ENCODE measurements around the gene RPN2. TPM values are rescaled to one million over a fixed set of nuclear protein-coding genes. Genes with fewer than 3 reads are reported as not detected.

Gene RPN2
- total RNA-seq, 1 donor from 2014 or later: 156 TPM

DNA sequence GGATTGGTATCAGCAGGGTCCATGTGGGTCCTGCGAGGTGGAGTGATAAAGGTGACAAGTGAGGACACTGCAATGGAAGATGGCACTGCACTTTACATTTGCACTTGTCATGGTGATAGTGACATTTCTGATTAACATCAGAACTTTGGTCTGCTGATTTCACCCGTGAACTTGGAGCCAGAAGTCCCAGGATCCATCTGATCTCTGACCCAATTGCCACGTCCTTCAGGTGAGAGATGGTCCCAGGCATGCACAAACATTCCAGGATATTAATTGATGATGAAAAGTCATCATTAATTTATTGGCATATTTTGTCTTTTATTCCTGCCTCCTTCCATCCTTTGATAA lies 92.3 kb downstream of the RPN2 start:
- DNase-seq: no peak
- Mint-ChIP-seq H3K27ac (ENCODE audit: unreplicated experiment) (no peak overlapping the region), H3K27me3 (ENCODE audit: unreplicated experiment) (peaks cover 6% of the 10 kb centered on the region), H3K36me3 (ENCODE audit: unreplicated experiment) (no peaks in the 10 kb centered on the region), H3K9me3 (ENCODE audit: unreplicated experiment) (peaks cover 2% of the 10 kb centered on the region), H3K4me3 (ENCODE audit: unreplicated experiment) (no peak overlapping the region), H3K4me1 (ENCODE audit: low read depth, unreplicated experiment) (peaks cover 4% of the 10 kb centered on the region)
- TF ChIP-seq, protein P1, sequence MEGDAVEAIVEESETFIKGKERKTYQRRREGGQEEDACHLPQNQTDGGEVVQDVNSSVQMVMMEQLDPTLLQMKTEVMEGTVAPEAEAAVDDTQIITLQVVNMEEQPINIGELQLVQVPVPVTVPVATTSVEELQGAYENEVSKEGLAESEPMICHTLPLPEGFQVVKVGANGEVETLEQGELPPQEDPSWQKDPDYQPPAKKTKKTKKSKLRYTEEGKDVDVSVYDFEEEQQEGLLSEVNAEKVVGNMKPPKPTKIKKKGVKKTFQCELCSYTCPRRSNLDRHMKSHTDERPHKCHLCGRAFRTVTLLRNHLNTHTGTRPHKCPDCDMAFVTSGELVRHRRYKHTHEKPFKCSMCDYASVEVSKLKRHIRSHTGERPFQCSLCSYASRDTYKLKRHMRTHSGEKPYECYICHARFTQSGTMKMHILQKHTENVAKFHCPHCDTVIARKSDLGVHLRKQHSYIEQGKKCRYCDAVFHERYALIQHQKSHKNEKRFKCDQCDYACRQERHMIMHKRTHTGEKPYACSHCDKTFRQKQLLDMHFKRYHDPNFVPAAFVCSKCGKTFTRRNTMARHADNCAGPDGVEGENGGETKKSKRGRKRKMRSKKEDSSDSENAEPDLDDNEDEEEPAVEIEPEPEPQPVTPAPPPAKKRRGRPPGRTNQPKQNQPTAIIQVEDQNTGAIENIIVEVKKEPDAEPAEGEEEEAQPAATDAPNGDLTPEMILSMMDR (IDR thresholded peaks at IDR 0.05; ENCODE audit: partially characterized antibody, unreplicated experiment): no peak

DNA sequence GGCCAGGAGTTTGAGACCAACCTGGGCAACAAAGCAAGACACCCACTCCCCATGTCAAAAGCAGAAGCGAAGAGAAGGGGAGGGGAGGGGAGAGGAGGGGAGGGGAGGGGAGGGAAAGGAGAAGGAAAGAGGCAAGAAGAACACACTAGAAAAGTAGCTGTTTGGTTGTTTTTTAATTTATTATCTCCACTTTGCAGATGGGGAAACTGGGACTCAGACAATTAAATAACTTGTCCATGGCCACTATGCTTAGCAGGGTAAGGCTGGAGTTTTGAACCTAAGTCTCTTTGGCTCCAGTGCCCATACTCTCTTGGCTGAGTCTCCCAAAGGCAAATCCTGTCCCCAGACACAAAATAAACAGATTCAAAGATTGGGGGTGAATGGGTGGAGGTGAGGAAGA lies 94.9 kb downstream of the RPN2 start:
- H3K9me3 Mint-ChIP-seq (ENCODE audit: unreplicated experiment): peaks cover 8% of the 10 kb centered on the region
- H3K4me1 Mint-ChIP-seq (ENCODE audit: low read depth, unreplicated experiment): peaks cover 10% of the 10 kb centered on the region

DNA sequence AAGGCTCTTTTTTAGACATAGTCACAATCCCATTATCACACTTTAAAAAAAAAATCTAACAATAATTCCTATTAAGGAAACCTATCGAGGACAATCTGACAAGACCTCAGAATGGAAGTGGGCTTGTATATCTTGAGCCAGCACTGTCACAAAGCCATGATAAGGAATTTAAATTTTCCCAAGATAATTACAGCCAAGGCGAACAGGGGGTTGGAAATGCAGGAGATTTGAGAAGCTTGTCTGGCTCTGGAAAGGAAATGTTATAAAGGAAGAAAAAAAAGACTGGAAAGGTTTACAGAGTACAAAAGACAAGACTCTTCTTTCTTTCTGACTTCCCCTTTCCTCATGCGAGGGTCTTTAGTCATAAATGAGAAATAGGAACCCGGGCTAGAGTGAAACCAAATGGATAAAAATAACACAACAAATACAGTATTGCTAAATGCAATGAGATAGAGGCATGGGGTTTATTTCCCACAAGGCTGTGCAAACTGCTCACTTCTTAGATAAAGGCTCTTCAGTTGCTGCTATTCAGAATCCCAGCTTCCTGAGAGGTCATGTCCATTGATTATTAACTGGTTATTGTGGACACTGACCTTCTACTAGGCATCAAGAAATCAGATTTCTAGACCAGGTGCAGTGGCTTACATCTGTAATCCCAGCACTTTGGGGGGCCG lies 95.9 kb downstream of the RPN2 start:
- TF ChIP-seq, protein P1 (IDR thresholded peaks at IDR 0.05; ENCODE audit: partially characterized antibody, unreplicated experiment): no peak
- peaks cover 8% of the 10 kb centered on the region for H3K27me3 Mint-ChIP-seq (ENCODE audit: unreplicated experiment)
- DNase-seq: no peak
- no peaks in the 10 kb centered on the region for H3K36me3 Mint-ChIP-seq (ENCODE audit: unreplicated experiment)
- H3K9me3 Mint-ChIP-seq (ENCODE audit: unreplicated experiment): peaks cover 6% of the 10 kb centered on the region
- no peak overlapping the region for H3K27ac Mint-ChIP-seq (ENCODE audit: unreplicated experiment)
- H3K4me1 Mint-ChIP-seq (ENCODE audit: low read depth, unreplicated experiment): peaks cover 10% of the 10 kb centered on the region
- H3K4me3 Mint-ChIP-seq (ENCODE audit: unreplicated experiment): no peak overlapping the region

More for the DNA sequence above, 94.9 kb downstream of the RPN2 start:
- no peak for DNase-seq
- Mint-ChIP-seq H3K27ac (ENCODE audit: unreplicated experiment) (no peak overlapping the region), H3K27me3 (ENCODE audit: unreplicated experiment) (peaks cover 8% of the 10 kb centered on the region), H3K4me3 (ENCODE audit: unreplicated experiment) (no peak overlapping the region), H3K36me3 (ENCODE audit: unreplicated experiment) (no peaks in the 10 kb centered on the region)
- TF ChIP-seq, protein P1 (IDR thresholded peaks at IDR 0.05; ENCODE audit: partially characterized antibody, unreplicated experiment): no peak

DNA sequence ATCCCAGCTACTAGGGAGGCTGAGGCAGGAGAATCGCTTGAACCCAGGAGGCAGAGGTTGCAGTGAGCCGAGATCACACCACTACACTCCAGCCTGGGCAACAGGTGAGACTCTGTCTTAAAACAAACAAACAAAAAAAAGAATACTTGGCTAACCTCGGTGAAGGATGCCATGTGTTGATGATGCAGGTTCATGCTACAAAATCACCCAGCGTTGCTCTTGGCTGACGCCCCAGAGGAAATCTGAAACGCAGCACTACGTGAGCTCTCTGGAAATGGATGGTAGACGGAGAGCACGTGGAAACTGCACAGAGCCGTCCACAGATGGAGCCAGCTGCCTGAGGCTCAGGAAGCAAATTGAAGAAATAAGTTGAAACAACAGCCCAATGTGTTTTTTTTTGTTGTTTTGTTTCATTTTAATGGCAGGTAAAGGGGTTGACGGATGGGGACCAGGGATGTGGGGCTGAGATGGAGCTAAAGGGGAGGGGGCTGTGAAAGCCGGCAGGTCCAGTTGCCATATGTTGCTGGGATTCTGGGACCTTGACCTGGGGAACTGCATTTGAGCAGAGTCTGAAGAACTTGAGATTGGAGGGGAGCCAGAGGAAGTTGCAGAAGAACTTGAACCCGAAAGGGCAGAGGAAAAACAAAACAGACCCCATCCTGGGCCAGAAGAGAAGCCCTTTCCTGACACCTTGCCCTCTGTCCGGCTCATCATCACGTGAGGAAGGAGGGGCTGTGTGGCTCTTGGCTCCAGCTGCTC lies 97.5 kb downstream of the RPN2 start:
- peak; percentile 43 for DNase-seq
- peaks cover 10% of the 10 kb centered on the region for H3K4me1 Mint-ChIP-seq (ENCODE audit: low read depth, unreplicated experiment)
- peak overlapping the region; percentile 3 for H3K4me3 Mint-ChIP-seq (ENCODE audit: unreplicated experiment)
- H3K36me3 Mint-ChIP-seq (ENCODE audit: unreplicated experiment): no peaks in the 10 kb centered on the region
- peak overlapping the region; percentile 80 for H3K27ac Mint-ChIP-seq (ENCODE audit: unreplicated experiment)
- peaks cover 8% of the 10 kb centered on the region for H3K27me3 Mint-ChIP-seq (ENCODE audit: unreplicated experiment)
- H3K9me3 Mint-ChIP-seq (ENCODE audit: unreplicated experiment): peaks cover 8% of the 10 kb centered on the region
- TF ChIP-seq, protein P1 (IDR thresholded peaks at IDR 0.05; ENCODE audit: partially characterized antibody, unreplicated experiment): no peak

DNA sequence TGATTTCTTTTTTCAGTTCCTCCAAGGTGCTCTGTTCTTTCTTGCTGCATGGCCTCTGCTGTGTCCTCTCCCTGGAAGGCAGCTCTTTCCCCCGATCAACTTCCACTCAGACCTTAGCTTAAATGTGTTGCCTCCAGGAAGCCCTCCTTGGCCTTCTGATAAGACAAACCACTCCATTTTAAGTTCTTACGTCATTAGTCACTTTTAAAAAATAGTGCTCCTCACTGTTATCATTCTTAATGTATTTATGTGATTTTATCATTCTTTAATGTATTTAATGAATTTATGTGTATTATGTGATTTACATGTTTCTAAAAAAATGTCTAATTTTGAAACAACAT lies 98.1 kb downstream of the RPN2 start:
- Mint-ChIP-seq H3K27me3 (ENCODE audit: unreplicated experiment) (peaks cover 8% of the 10 kb centered on the region), H3K4me3 (ENCODE audit: unreplicated experiment) (peak overlapping the region; percentile 7), H3K9me3 (ENCODE audit: unreplicated experiment) (peaks cover 8% of the 10 kb centered on the region), H3K36me3 (ENCODE audit: unreplicated experiment) (no peaks in the 10 kb centered on the region), H3K27ac (ENCODE audit: unreplicated experiment) (no peak overlapping the region), H3K4me1 (ENCODE audit: low read depth, unreplicated experiment) (peaks cover 10% of the 10 kb centered on the region)
- TF ChIP-seq, protein P1 (IDR thresholded peaks at IDR 0.05; ENCODE audit: partially characterized antibody, unreplicated experiment): no peak
- no peak for DNase-seq

Measured in glutamatergic neuron (in vitro differentiated cells).